SK-N-MC (cell line): ENCODE data around the gene BCAS3.

ENCODE experiments used
- EZH2 ChIP-seq: fragments of 200-600 bp; sonication (generic); IDR thresholded peaks from one replicate; pipeline ENCODE4 v1.6.1; 2017; ENCODE audit warnings: antibody characterized with exemption
- FOXP2 ChIP-seq: optimal IDR thresholded peaks from 2 replicates; pipeline ENCODE3; 2011; ENCODE audit warnings: mild to moderate bottlenecking, moderate library complexity; ENCODE audit not compliant: insufficient read depth; ENCODE audit errors: extremely low read length, control extremely low read depth
- POLR2AphosphoS5 ChIP-seq: IDR thresholded peaks from 2 replicates; pipeline ENCODE4 v1.6.1; 2012; ENCODE audit warnings: mild to moderate bottlenecking, low read depth, low read length, borderline replicate concordance

DNA sequence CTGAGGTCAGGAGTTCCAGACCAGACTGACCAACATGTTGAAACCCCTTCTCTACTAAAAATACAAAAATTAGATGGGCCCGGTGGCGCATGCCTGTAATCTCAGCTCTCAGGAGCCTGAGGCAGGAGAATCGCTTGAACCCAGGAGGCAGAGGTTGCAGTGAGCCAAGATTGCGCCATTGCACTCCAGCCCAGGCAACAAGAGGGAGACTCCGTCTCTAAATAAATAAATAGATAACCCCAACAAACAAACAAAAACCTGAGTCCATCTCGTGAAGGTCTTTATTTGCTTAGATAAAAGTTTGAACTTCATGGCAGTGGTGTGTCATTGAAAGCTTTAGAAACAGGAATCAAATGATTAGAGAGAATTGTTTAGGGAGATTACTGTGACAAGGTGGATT is 167.4 kb downstream of the BCAS3 start:
- TF ChIP-seq POLR2AphosphoS5, result no peak
- no peak for TF ChIP-seq EZH2
- TF ChIP-seq FOXP2, result no peak
